ENCODE data around the gene TSPO. TPM values are rescaled to one million over a fixed set of nuclear protein-coding genes. Genes with fewer than 3 reads are reported as not detected.

The TSPO gene
- total and polyA plus RNA-seq, 2 of the 8 experiments (the other 6 are each of a cell fraction or from before 2014, with no cell fraction given): 19.9 to 51.5 TPM

DNA sequence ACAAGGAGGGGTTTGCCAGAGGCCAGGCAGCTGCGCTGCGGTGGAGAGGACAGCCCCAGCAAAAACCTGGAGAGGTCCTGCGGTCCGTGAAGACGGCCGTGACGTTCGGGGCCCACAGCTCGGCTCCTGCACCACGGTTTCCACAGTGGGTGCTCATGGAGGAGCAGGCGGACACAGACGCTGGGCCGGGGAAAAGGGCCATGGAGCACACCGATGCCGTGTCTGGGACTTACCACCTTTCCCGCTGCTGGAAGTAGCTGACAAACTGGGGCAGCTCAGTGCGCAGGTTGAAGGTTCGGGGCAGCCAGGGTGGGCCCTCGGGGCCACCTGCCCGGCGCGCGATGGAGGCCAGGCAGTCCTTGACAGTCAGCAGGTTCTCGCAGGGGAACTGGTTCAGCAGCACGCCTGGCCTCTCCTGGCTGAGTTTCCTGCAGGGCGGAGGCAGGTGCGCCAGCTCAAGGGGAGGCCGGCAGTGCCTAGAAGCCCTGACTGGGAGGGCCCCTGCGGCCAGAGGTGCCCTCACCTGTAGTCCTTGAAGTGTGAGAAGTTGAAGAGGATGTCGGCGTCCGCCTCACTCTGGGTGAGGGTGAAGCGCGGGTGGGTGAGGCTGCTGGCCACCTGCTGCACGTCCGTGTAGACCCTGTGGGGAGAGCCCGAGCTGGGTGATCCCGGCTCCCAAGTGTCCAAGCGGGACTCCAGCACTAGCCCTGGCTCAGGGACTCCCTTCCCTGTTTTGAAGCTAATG is 22.8 kb downstream of the TSPO start:
- Histone ChIP-seq H4K20me1 (replicated peaks in 1 of 2; ENCODE audit: control insufficient read depth in 1 of 2, insufficient read depth in 2 of 2, low read length in 2 of 2) (peaks cover 7 to 15% of the 10 kb centered on the region in 2 experiments), H3K14ac (ENCODE audit: insufficient read length) (no peak overlapping the region), H2AFZ (ENCODE audit: low read length) (no peak overlapping the region), H3K9me3 (ENCODE audit: insufficient read depth in 2 of 2, low read depth in 1 of 2, low read length in 1 of 2) (no peaks in the 10 kb centered on the region), H2BK12ac (ENCODE audit: low read depth, low read length) (no peak overlapping the region), H3K18ac (ENCODE audit: extremely low read depth, low read length) (no peak overlapping the region), H2BK20ac (ENCODE audit: low read length) (no peak overlapping the region), H3K4me2 (ENCODE audit: insufficient read depth in 1 of 2, low read depth in 2 of 2, low read length in 2 of 2) (no peak overlapping the region), H3K79me2 (ENCODE audit: control insufficient read depth in 1 of 2, insufficient read depth in 2 of 2, low read length in 2 of 2) (no peaks in the 10 kb centered on the region), H3K27me3 (replicated peaks in 1 of 4; ENCODE audit: control insufficient read depth in 3 of 4, extremely low read depth in 1 of 4, insufficient read depth in 3 of 4, low read length in 3 of 4) (no peaks in the 10 kb centered on the region), H2BK5ac (ENCODE audit: low read depth, low read length) (no peak overlapping the region), H2BK15ac (ENCODE audit: low read length) (no peak overlapping the region), H2BK120ac (replicated peaks; ENCODE audit: low read depth, low read length) (no peak overlapping the region), H3K4me1 (replicated peaks in 1 of 4; ENCODE audit: control insufficient read depth in 3 of 4, insufficient read depth in 4 of 4, low read length in 3 of 4) (no peaks in the 10 kb centered on the region), H3K4me3 (ENCODE audit: extremely low read depth in 1 of 4, insufficient read depth in 2 of 4, low read depth in 3 of 4, low read length in 4 of 4) (no peak overlapping the region), H3K27ac (ENCODE audit: low read depth, low read length) (no peak overlapping the region), H3K56ac (replicated peaks; ENCODE audit: insufficient read length, low read depth, low read length) (no peak overlapping the region), H2AK5ac (ENCODE audit: low read depth, low read length) (no peak overlapping the region), H4K91ac (replicated peaks; ENCODE audit: insufficient read length, low read length) (no peak overlapping the region), H3K9ac (replicated peaks in 1 of 4; ENCODE audit: extremely low read depth in 1 of 4, low read depth in 3 of 4, low read length in 3 of 4) (no peak overlapping the region), H3K4ac (replicated peaks; ENCODE audit: insufficient read length, low read depth, low read length) (no peak overlapping the region), H3K23ac (ENCODE audit: insufficient read length) (no peak overlapping the region), H3K36me3 (ENCODE audit: control insufficient read depth in 2 of 4, insufficient read depth in 4 of 4, low read length in 3 of 4) (peaks cover 31 to 68% (median 65%) of the 10 kb centered on the region in 4 experiments), H3K79me1 (ENCODE audit: low read depth, low read length) (no peaks in the 10 kb centered on the region), H4K5ac (ENCODE audit: insufficient read length, low read depth, low read length) (no peak overlapping the region), H3K23me2 (ENCODE audit: low read depth, low read length) (no peaks in the 10 kb centered on the region), H4K8ac (ENCODE audit: extremely low read depth, insufficient read depth, low read length) (no peak overlapping the region)
- POLR2A ChIA-PET (ENCODE audit: partially characterized antibody): interaction anchor here (0.6 to 1.8 kb wide), 6 partner anchors 9 to 559 kb away, joined by 3 to 5 read pairs (median 3); partner anchors contain the start of gene POLDIP3
- CTCF ChIA-PET (ENCODE audit: partially characterized antibody): interaction anchor here (1.3 to 1.4 kb wide), 2 partner anchors 10 to 526 kb away, joined by 3 read pairs; no protein-coding TSS in a partner anchor
- no peak for FAIRE-seq
- no peak for TF ChIP-seq SRF (IDR thresholded peaks at IDR 0.05; ENCODE audit: low read depth, low read length)
- no peak for TF ChIP-seq YY1 (IDR thresholded peaks at IDR 0.05; ENCODE audit: low read depth, low read length)
- TF ChIP-seq ATF3 (IDR thresholded peaks at IDR 0.05; ENCODE audit: insufficient read depth, low read depth, low read length): no peak
- no peak for TF ChIP-seq EGR1 (IDR thresholded peaks at IDR 0.05; ENCODE audit: borderline replicate concordance, low read depth, low read length)
- TF ChIP-seq POLR2AphosphoS5 (IDR thresholded peaks at IDR 0.05; ENCODE audit: low read depth, low read length): no peak
- TF ChIP-seq CREB1 (IDR thresholded peaks at IDR 0.05): no peak
- no peak for TF ChIP-seq ZNF274 (IDR thresholded peaks at IDR 0.05; ENCODE audit: borderline replicate concordance, extremely low read depth, low read length)
- no peak for TF ChIP-seq HDAC2 (IDR thresholded peaks at IDR 0.05; ENCODE audit: borderline replicate concordance in 1 of 2, low read depth in 2 of 2, low read length in 2 of 2)
- TF ChIP-seq, protein P1, sequence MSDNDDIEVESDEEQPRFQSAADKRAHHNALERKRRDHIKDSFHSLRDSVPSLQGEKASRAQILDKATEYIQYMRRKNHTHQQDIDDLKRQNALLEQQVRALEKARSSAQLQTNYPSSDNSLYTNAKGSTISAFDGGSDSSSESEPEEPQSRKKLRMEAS (IDR thresholded peaks at IDR 0.05): no peak
- TF ChIP-seq MAFK (IDR thresholded peaks at IDR 0.05; ENCODE audit: low read depth, low read length): no peak
- no peak for TF ChIP-seq TEAD4 (IDR thresholded peaks at IDR 0.05; ENCODE audit: low read depth, low read length)
- TF ChIP-seq POLR2A (IDR thresholded peaks at IDR 0.05; ENCODE audit: control extremely low read depth in 1 of 2, low read depth in 2 of 2, low read length in 2 of 2): no peak
- TF ChIP-seq JUN (IDR thresholded peaks at IDR 0.05; ENCODE audit: low read depth, low read length): no peak
- no peak for DNase-seq (ENCODE audit: low read depth in 1 of 2, low spot score in 2 of 2)
- 95% methylated on average over 37 of the region's 39 CpGs; no CpG with 5 or more reads in 1 of the 2 experiments for WGBS, 2 experiments (ENCODE audit: extremely low coverage in 1 of 2, insufficient coverage in 1 of 2, insufficient read length in 1 of 2, insufficient replicate concordance in 2 of 2, low coverage in 1 of 2, low lambda C conversion rate in 2 of 2, missing lambda C conversion rate in 1 of 2)

Measured in H1 (cell line).